Progenitor cell of endocrine pancreas (in vitro differentiated cells): ENCODE data around the gene ACTRT2. TPM values are rescaled to one million over a fixed set of nuclear protein-coding genes. Genes with fewer than 3 reads are reported as not detected.

Experiments used
- DNase-seq: peaks from one replicate; pipeline ENCODE4 v3.0.0; 2021; ENCODE audit warnings: low spot score; ENCODE audit not compliant: unreplicated experiment
- H3K27ac Mint-ChIP-seq: 2 replicates; pipeline ENCODE4 v1.8.0; 2021; ENCODE audit warnings: mild to moderate bottlenecking, moderate library complexity, mixed read lengths
- H3K27me3 Mint-ChIP-seq: 2 replicates; pipeline ENCODE4 v1.8.0; 2021; ENCODE audit warnings: mixed read lengths
- H3K36me3 Mint-ChIP-seq: 2 replicates; pipeline ENCODE4 v1.8.0; 2022; ENCODE audit warnings: mixed read lengths; ENCODE audit not compliant: insufficient read depth
- H3K4me1 Mint-ChIP-seq: 2 replicates; pipeline ENCODE4 v1.8.0; 2021; ENCODE audit warnings: low read depth, mixed read lengths
- H3K4me3 Mint-ChIP-seq: 2 replicates; pipeline ENCODE4 v1.8.0; 2021; ENCODE audit warnings: low read depth, mild to moderate bottlenecking, moderate library complexity, mixed read lengths
- H3K9me3 Mint-ChIP-seq: 2 replicates; pipeline ENCODE4 v1.8.0; 2021; ENCODE audit warnings: low read depth, mixed read lengths
- CTCF ChIP-seq: fragments of 200-600 bp; sonication (generic); IDR thresholded peaks from one replicate; pipeline ENCODE4 v1.5.0; 2021; ENCODE audit warnings: antibody characterized with exemption, mild to moderate bottlenecking; ENCODE audit not compliant: unreplicated experiment
- total RNA-seq: library from RNA; stranded (reverse); gene quantifications from 2 replicates; pipeline ENCODE4 v1.2.1, GENCODE V29; 2021

ACTRT2 gene
- total RNA-seq, 1 donor from 2014 or later, result not detected

DNA sequence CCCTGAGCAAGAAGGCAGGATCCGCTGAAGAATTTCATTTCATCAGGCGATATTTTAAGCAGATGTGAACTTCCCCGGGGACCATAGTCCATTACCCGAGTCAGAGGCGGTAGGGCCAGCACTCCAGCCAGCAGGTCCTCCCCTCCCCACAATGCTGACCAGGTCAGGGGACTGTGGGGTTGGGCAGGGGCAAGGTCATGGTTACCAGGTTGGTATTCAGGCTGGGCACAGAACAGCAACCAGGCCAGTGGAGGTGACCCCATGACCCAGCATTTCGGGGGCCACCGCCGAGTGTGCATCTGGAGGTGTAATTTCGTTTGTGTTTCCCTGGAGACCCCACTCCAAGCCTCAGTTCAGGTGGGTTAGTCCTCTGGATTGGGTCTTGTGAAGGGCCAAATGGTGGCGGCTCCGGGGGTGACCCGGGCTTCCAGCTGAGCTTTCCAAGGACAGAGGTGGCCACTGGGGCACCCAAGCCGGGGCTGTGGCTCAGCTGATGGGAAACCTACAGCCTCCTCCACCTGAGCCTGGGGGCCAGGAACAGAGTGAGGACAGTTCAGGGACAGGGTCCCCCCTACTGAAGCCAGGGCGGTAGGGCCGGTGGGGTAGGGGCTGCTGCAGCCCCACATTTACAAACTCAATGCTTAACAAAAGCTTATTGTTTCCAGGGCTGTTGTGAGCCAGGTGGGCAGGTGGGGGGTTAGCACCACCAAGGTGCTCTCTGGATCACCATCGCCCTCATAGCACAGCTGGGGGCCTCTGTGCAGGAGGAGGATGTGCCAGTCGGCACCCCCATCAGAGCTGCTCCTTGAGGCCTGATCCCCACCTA, 50.5 kb downstream of the ACTRT2 start:
- Mint-ChIP-seq H3K9me3 (no peaks in the 10 kb centered on the region), H3K4me3 (peak overlapping the region; percentile 72), H3K36me3 (peaks cover 2% of the 10 kb centered on the region), H3K27me3 (no peaks in the 10 kb centered on the region), H3K4me1 (peaks cover 23% of the 10 kb centered on the region), H3K27ac (peak overlapping the region; percentile 45)
- DNase-seq, result no peak
- no peak for TF ChIP-seq CTCF

Other genes with a start within 250 kb of the ACTRT2 start
- 2.8 and 3.1 TPM in 2 replicates for gene TTC34, start 219.8 kb upstream of the ACTRT2 start, total RNA-seq
- gene PRDM16, start 47.7 kb downstream of the ACTRT2 start, total RNA-seq, result 68.7 and 69.1 TPM in 2 replicates